Heart left ventricle (tissue), 16 donors: ENCODE measurements around the gene MVB12B. TPM values are rescaled to one million over a fixed set of nuclear protein-coding genes. Genes with fewer than 3 reads are reported as not detected.

Experiments
- ATAC-seq, 4 donors: fragments of 200-7000 bp; cut with Tn5 transposase; one replicate each; pipeline ENCODE4 v1.9.1; 2020 to 2022; ENCODE audit warnings: moderate library complexity in 4 of 4, mild to moderate bottlenecking in 3 of 4, moderate number of reproducible peaks in 1 of 4
- DNase-seq, 5 donors: peaks; one replicate each; pipeline ENCODE4 v3.0.0-alpha.2; 2020
- H3K27ac ChIP-seq, 12 donors: fragments of 200-600 bp; sonication (generic) in 4 of 12; one replicate each; pipeline versions ENCODE4 v1.5.0 to v1.8.0; 2016 to 2022; ENCODE audit warnings: mild to moderate bottlenecking in 2 of 12
- H3K27me3 ChIP-seq, 9 donors: fragments of 200-600 bp; sonication (generic) in 2 of 9; one replicate each; pipeline versions ENCODE4 v1.5.1 to v1.8.0; 2016 to 2022; ENCODE audit warnings: mild to moderate bottlenecking in 3 of 9
- H3K36me3 ChIP-seq, 9 donors: fragments of 200-600 bp; sonication (generic) in 2 of 9; one replicate each; pipeline versions ENCODE4 v1.5.0 to v1.8.0; 2018 to 2022; ENCODE audit warnings: mild to moderate bottlenecking in 2 of 9
- H3K4me1 ChIP-seq, 12 donors: fragments of 200-600 bp; sonication (generic) in 4 of 12; one replicate each; pipeline versions ENCODE4 v1.5.0 to v1.8.0; 2016 to 2022; ENCODE audit warnings: mild to moderate bottlenecking in 3 of 12
- H3K4me3 ChIP-seq, 12 donors: fragments of 200-600 bp; sonication (generic) in 4 of 12; one replicate each; pipeline versions ENCODE4 v1.5.0 to v1.8.0; 2017 to 2022; ENCODE audit warnings: mild to moderate bottlenecking in 9 of 12, moderate library complexity in 4 of 12
- H3K9me3 ChIP-seq, 12 donors: fragments of 200-600 bp; sonication (generic) in 4 of 12; one replicate each; pipeline versions ENCODE4 v1.5.0 to v1.8.0; 2016 to 2022; ENCODE audit warnings: mild to moderate bottlenecking in 1 of 12
- POLR2A ChIP-seq, 2 donors: fragments of 450-650 bp; IDR thresholded peaks; one replicate each; pipeline ENCODE4 v1.6.1; 2017; ENCODE audit warnings: antibody characterized with exemption in 2 of 2, mild to moderate bottlenecking in 2 of 2, moderate library complexity in 2 of 2
- WGBS, 4 donors: extraction: QIAGEN DNeasy Blood & Tissue Kit in 2 of 4; methylation state at CpG; one replicate each; pipeline versions ENCODE4 v1.1.5 to v1.1.7; 2013 to 2018; 5-methylcytosine and 5-hydroxymethylcytosine counted together
- intact Hi-C, 10 donors: fragments of 100-400 bp; cut with DNase I; formaldehyde crosslinking; loops; one replicate each; pipeline versions ENCODE4 v1.11.1 to v1.14.2; 2022
- polyA plus RNA-seq, 2 donors: library from polyadenylated mRNA; stranded (reverse); fragments of 200-250 nt; gene quantifications; one replicate each; pipeline ENCODE4 v1.2.3, GENCODE V29; 2013
- total RNA-seq, 9 donors: library from RNA; depleted of rRNA in 2 of 9; stranded (reverse); fragments of >200 nt in 2 of 9; fragmentation: NEBNext Ultra II Directional in 3 of 9; extraction: Animal tissue kit (Norgen Biotek cat#: 25700) in 3 of 9; gene quantifications; one replicate each; pipeline versions ENCODE4 v1.1.0 to v1.2.4, GENCODE V29; 2016 to 2023
- TF ChIP-seq, protein P1 (sequence below), 12 donors: fragments of 200-600 bp; sonication (generic) in 4 of 12; IDR thresholded peaks; one replicate each; pipeline versions ENCODE4 v1.5.0 to v1.8.0; 2018 to 2022; ENCODE audit warnings: antibody characterized with exemption in 12 of 12, mild to moderate bottlenecking in 5 of 12
- donor health status: ischemic (EF 13 %, LVEDD 7.1; RV severe dilation, severe dysfunction).
- donor health status: healthy with polysubstance abuse.
- donor health status: DM: no; HTN: yes; CAD: no.
- donor health status: DM: no; HTN: no; CAD: no.
- donor health status: ischemic (EF 25% LVEDD 6.9; RV normal size, moderate dysfunction).
- donor health status: ischemic (EF 25% LVEDD 5.7; RV mildly dilated, moderate dysfunction).
- donor health status: healthy.
- donor health status: DM: yes; HTN: yes; CAD: no.
- donor health status: ischemic (EF 35%, LVEDD 5.7; RV mildly dilated, moderate dysfunction).
- donor health status: nonischemic (EF 11% LVEDD 7.7; RV severe dilation, severe dysfunction).
- donor health status: DM: yes; HTN: yes; CAD: no.
- donor health status: PGD.
- donor health status: ischemic (EF 29% LVEDD 5.4; RV normal size, mild dysfunction).
- donor health status: nonischemic (EF 23%, LVEDD 6.1; RV moderate dilation, normal function).

Gene MVB12B
- total and polyA plus RNA-seq, 11 donors: 4.9 to 16.2 (median 11.0) TPM

- WGBS, 4 donors: 96 to 98% (median 97%) methylated on average over 6 of the region's 6 CpGs
- no peak overlapping the region for H3K27ac ChIP-seq
- no peaks in the 10 kb centered on the region for H3K36me3 ChIP-seq
- intact Hi-C loops: no loop called here
- ATAC-seq (no peak), DNase-seq (no peak)
- H3K27me3 ChIP-seq: no peaks in the 10 kb centered on the region
- no peak overlapping the region for H3K4me3 ChIP-seq
- no peak for TF ChIP-seq POLR2A (IDR thresholded peaks at IDR 0.05)
- TF ChIP-seq, protein P1, sequence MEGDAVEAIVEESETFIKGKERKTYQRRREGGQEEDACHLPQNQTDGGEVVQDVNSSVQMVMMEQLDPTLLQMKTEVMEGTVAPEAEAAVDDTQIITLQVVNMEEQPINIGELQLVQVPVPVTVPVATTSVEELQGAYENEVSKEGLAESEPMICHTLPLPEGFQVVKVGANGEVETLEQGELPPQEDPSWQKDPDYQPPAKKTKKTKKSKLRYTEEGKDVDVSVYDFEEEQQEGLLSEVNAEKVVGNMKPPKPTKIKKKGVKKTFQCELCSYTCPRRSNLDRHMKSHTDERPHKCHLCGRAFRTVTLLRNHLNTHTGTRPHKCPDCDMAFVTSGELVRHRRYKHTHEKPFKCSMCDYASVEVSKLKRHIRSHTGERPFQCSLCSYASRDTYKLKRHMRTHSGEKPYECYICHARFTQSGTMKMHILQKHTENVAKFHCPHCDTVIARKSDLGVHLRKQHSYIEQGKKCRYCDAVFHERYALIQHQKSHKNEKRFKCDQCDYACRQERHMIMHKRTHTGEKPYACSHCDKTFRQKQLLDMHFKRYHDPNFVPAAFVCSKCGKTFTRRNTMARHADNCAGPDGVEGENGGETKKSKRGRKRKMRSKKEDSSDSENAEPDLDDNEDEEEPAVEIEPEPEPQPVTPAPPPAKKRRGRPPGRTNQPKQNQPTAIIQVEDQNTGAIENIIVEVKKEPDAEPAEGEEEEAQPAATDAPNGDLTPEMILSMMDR (IDR thresholded peaks at IDR 0.05): no peak
- H3K9me3 ChIP-seq: peaks cover 0 to 48% (median 17%) of the 10 kb centered on the region in 12 donors
- H3K4me1 ChIP-seq: peaks cover 0 to 7% (median 0%) of the 10 kb centered on the region in 12 donors
These were observed 36.6 kb downstream of the MVB12B start for GRCh38 chr9:126363250-126363649.

GRCh38 chr9:126363847-126364671 is 37.4 kb downstream of the MVB12B start:
- Histone ChIP-seq H3K36me3 (no peaks in the 10 kb centered on the region), H3K4me3 (no peak overlapping the region), H3K9me3 (peaks cover 0 to 40% (median 17%) of the 10 kb centered on the region in 12 donors), H3K4me1 (peaks cover 0 to 7% (median 0%) of the 10 kb centered on the region in 12 donors), H3K27me3 (no peaks in the 10 kb centered on the region), H3K27ac (no peak overlapping the region)
- no peak for TF ChIP-seq POLR2A (IDR thresholded peaks at IDR 0.05)
- TF ChIP-seq, protein P1 (IDR thresholded peaks at IDR 0.05): no peak
- intact Hi-C loops: no loop called here
- DNase-seq (no peak), ATAC-seq (no peak)
- 85 to 91% (median 89%) methylated on average over 8 of the region's 8 CpGs for WGBS, 4 donors

DNA sequence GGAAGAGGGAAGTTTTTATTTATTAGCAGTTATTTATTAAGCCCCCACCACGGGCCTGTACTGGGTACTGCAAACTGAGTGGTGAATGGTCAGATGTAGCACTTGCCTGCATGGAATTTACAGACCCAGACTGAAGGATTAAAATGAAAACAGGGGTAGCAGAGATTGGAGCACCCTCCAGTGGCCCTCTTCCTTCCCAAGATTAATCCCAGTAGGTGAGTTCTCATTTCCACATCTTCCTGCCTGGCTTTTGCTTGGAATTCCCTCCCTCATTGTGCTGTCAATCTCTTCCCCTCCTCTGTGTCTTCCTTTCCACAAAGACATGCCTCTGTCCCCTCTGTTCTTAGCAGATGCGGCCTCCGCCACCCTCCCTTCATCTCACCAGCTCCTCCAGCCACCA is 39.2 kb downstream of the MVB12B start:
- H3K27ac ChIP-seq: peak overlapping the region in 1 of 12 donors; percentile 5
- intact Hi-C loops: no loop called here
- peaks cover 0 to 7% (median 0%) of the 10 kb centered on the region in 12 donors for H3K4me1 ChIP-seq
- peaks cover 0 to 5% (median 0%) of the 10 kb centered on the region in 9 donors for H3K36me3 ChIP-seq
- no peak for DNase-seq
- ATAC-seq: no peak
- H3K9me3 ChIP-seq: peaks cover 0 to 24% (median 14%) of the 10 kb centered on the region in 12 donors
- no peak overlapping the region for H3K4me3 ChIP-seq
- TF ChIP-seq, protein P1 (IDR thresholded peaks at IDR 0.05): no peak
- 84 to 92% (median 86%) methylated on average over 3 of the region's 3 CpGs for WGBS, 4 donors
- no peaks in the 10 kb centered on the region for H3K27me3 ChIP-seq

DNA sequence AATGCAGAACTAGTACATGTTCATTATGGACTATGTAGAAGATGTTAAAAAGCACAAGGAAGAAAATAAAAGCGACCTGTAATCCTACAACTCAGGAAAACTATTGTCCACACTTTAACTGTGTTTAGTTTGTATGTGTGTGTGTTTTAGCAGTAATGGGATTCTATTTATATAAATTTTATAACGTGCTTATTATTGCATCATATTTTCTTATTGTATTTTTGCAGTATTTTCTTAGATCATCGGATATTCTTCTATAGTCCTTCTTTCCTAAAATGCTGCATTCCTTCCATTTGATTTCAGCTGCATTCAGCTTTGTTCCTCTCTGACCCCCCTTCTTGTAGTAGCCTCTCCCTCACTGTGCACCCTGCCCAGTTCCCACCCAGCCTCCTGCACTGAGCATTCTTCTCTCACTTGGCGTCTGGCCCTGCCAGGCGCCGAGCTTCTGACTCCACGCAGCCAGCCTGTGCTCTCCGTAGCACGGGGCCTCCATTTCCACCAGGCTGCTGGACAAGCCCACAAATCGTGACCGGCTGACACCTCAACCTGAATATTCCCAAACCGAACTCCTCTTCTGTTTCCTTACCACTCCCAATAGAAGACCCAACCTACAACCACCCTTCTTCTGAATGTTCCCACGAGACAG is 39.9 kb downstream of the MVB12B start:
- Histone ChIP-seq H3K9me3 (peaks cover 0 to 17% (median 12%) of the 10 kb centered on the region in 12 donors), H3K27me3 (no peaks in the 10 kb centered on the region), H3K4me1 (peaks cover 0 to 9% (median 0%) of the 10 kb centered on the region in 12 donors), H3K27ac (peak overlapping the region in 1 of 12 donors; percentile 50), H3K4me3 (no peak overlapping the region), H3K36me3 (peaks cover 0 to 5% (median 0%) of the 10 kb centered on the region in 9 donors)
- intact Hi-C loops: no loop called here
- 55 to 64% (median 60%) methylated on average over 13 of the region's 13 CpGs for WGBS, 4 donors
- ATAC-seq (peak; percentile 85 to 90 (median 89)), DNase-seq (peak in 2 of 5 donors; percentile 38 to 50)
- no peak for TF ChIP-seq POLR2A (IDR thresholded peaks at IDR 0.05)
- TF ChIP-seq, protein P1 (IDR thresholded peaks at IDR 0.05): no peak
